HCT116 (cell line): ENCODE results near the gene FBN3. TPM values are rescaled to one million over a fixed set of nuclear protein-coding genes. Genes with fewer than 3 reads are reported as not detected.

Source experiments
- ATAC-seq: fragments of 200-7000 bp; cut with Tn5 transposase; 2 replicates; pipeline ENCODE4 v1.9.1; 2020; ENCODE audit warnings: mild to moderate bottlenecking, moderate library complexity
- BruUV-seq: library from RNA; stranded (reverse); fragments of 400-500 nt; replicated peaks from 2 replicates; lab custom pipeline; 2021; lab: Mats Ljungman, UMichigan
- CTCF ChIA-PET: fragments of 300-600 bp; sonication (Branson Sonifier 250); formaldehyde crosslinking; loops from one replicate; lab custom pipeline; 2021; ENCODE audit warnings: antibody characterized with exemption; lab: Charles Lee
- POLR2A ChIA-PET: fragments of 300-600, 350-600 bp; sonication (Branson Sonifier 250); formaldehyde crosslinking; loops from one replicate; lab custom pipeline; 2021; ENCODE audit warnings: antibody characterized with exemption; lab: Charles Lee
- RAD21 ChIA-PET, 2 experiments: fragments of 300-600 bp; sonication (Branson Sonifier 250); formaldehyde crosslinking; loops; one replicate each; lab custom pipeline; 2023; ENCODE audit warnings: low total read pairs in 2 of 2; ENCODE audit not compliant: uncharacterized antibody in 2 of 2, unreplicated experiment in 2 of 2, low non-redundant PET in 1 of 2; lab: Charles Lee
- DNase-seq: peaks from one replicate; pipeline ENCODE4 v3.0.0-alpha.2; 2010; ENCODE audit warnings: low read depth, low spot score
- H2AFZ ChIP-seq: fragments of 200-600 bp; shearing (Covaris generic), sonication (generic); 2 replicates; pipeline ENCODE4 v1.6.1; 2017; ENCODE audit warnings: low read depth, mixed run types, mixed read lengths, antibody characterized with exemption, low read length; ENCODE audit not compliant: poor library complexity, severe bottlenecking
- H3K27ac ChIP-seq: 2 replicates; pipeline ENCODE4 v1.5.1; 2012; ENCODE audit warnings: low read depth, low read length
- H3K27me3 ChIP-seq: fragments of 200-600 bp; sonication (generic); 2 replicates; pipeline ENCODE4 v1.6.1; 2016; ENCODE audit warnings: mixed run types, low read length, mixed read lengths; ENCODE audit not compliant: insufficient read depth
- H3K36me3 ChIP-seq, 2 experiments: fragments of 200-500 bp in 1 of 2; fragments of 200-600 bp in 1 of 2; sonication (Bioruptor generic) in 1 of 2; sonication (generic) in 1 of 2; 2 replicates each; pipeline versions ENCODE4 v1.5.1 to v1.6.1; 2014 to 2016; ENCODE audit warnings: low read length in 2 of 2, inconsistent platforms in 1 of 2, mixed read lengths in 1 of 2, mixed run types in 1 of 2; ENCODE audit not compliant: insufficient read depth in 2 of 2, control insufficient read depth in 1 of 2
- H3K4me1 ChIP-seq, 2 experiments: fragments of 200-600 bp in 1 of 2; sonication (generic) in 1 of 2; 2 replicates each; pipeline versions ENCODE4 v1.5.1 to v1.6.1; 2012 to 2017; ENCODE audit warnings: low read length in 2 of 2, inconsistent platforms in 1 of 2, mild to moderate bottlenecking in 1 of 2, mixed read lengths in 1 of 2, mixed run types in 1 of 2, moderate library complexity in 1 of 2; ENCODE audit not compliant: insufficient read depth in 2 of 2, control insufficient read depth in 1 of 2
- H3K4me2 ChIP-seq: fragments of 200-600 bp; sonication (generic); 2 replicates; pipeline ENCODE4 v1.6.1; 2017; ENCODE audit warnings: mixed run types, low read length, mixed read lengths
- H3K4me3 ChIP-seq, 2 experiments: fragments of 200-600 bp in 1 of 2; sonication (generic) in 1 of 2; replicated peaks in 1 of 2; 2 replicates each; pipeline ENCODE4 v1.5.1; 2011 to 2016; ENCODE audit warnings: low read length in 2 of 2, control low read depth in 1 of 2, low read depth in 1 of 2, mild to moderate bottlenecking in 1 of 2, mixed read lengths in 1 of 2, mixed run types in 1 of 2
- H3K79me2 ChIP-seq: fragments of 200-600 bp; sonication (generic); 2 replicates; pipeline ENCODE4 v1.6.1; 2017; ENCODE audit warnings: mild to moderate bottlenecking, mixed run types, low read length, moderate library complexity, mixed read lengths; ENCODE audit not compliant: insufficient read depth
- H3K9ac ChIP-seq: fragments of 200-600 bp; sonication (generic); 2 replicates; pipeline ENCODE4 v1.6.1; 2016; ENCODE audit warnings: low read length, mixed read lengths
- H3K9me2 ChIP-seq: fragments of 200-600 bp; sonication (generic), shearing (Covaris generic); 2 replicates; pipeline ENCODE4 v1.6.1; 2017; ENCODE audit warnings: mixed run types, mild to moderate bottlenecking, moderate library complexity; ENCODE audit not compliant: insufficient read depth
- H3K9me3 ChIP-seq, 2 experiments: fragments of 200-500 bp in 1 of 2; fragments of 200-600 bp in 1 of 2; sonication (Bioruptor generic) in 1 of 2; sonication (generic) in 1 of 2; 2 replicates each; pipeline ENCODE4 v1.6.1; 2014 to 2017; ENCODE audit warnings: low read length in 2 of 2, mixed read lengths in 2 of 2, inconsistent platforms in 1 of 2, low read depth in 1 of 2, mild to moderate bottlenecking in 1 of 2, mixed run types in 1 of 2, moderate library complexity in 1 of 2; ENCODE audit not compliant: control insufficient read depth in 1 of 2, insufficient read depth in 1 of 2
- H4K20me1 ChIP-seq: fragments of 200-600 bp; sonication (generic), shearing (Covaris generic); 2 replicates; pipeline ENCODE4 v1.6.1; 2017; ENCODE audit warnings: mixed run types, mild to moderate bottlenecking, moderate library complexity; ENCODE audit not compliant: insufficient read depth
- CBX3 ChIP-seq: IDR thresholded peaks from 2 replicates; pipeline ENCODE4 v1.6.1; 2012; ENCODE audit warnings: low read depth
- CEBPB ChIP-seq: IDR thresholded peaks from 2 replicates; pipeline ENCODE4 v1.6.1; 2012; ENCODE audit warnings: low read depth
- EGR1 ChIP-seq: IDR thresholded peaks from 2 replicates; pipeline ENCODE4 v1.6.1; 2012; ENCODE audit warnings: low read depth
- EZH2 ChIP-seq: fragments of 200-600 bp; sonication (generic); IDR thresholded peaks from 2 replicates; pipeline ENCODE4 v1.6.1; 2017; ENCODE audit warnings: antibody characterized with exemption, mixed run types
- FOSL1 ChIP-seq: IDR thresholded peaks from 2 replicates; pipeline ENCODE4 v1.6.1; 2012; ENCODE audit warnings: low read depth
- JUND ChIP-seq: IDR thresholded peaks from 2 replicates; pipeline ENCODE4 v1.6.1; 2012
- RAD21 ChIP-seq: IDR thresholded peaks from 2 replicates; pipeline ENCODE4 v1.6.1; 2012; ENCODE audit warnings: low read depth, mild to moderate bottlenecking
- SIN3A ChIP-seq: IDR thresholded peaks from 2 replicates; pipeline ENCODE4 v1.6.1; 2012; ENCODE audit warnings: low read depth
- ZFX ChIP-seq: fragments of 450-650 bp; IDR thresholded peaks from 2 replicates; pipeline ENCODE4 v1.6.1; 2017
- ZNF274 ChIP-seq: fragments of 200-500 bp; sonication (Bioruptor generic); IDR thresholded peaks from 2 replicates; pipeline ENCODE4 v1.6.1; 2014; ENCODE audit warnings: mild to moderate bottlenecking, low read depth, low read length, inconsistent platforms
- intact Hi-C: fragments of 100-400 bp; cut with micrococcal nuclease; formaldehyde crosslinking; loops from 2 replicates; pipeline ENCODE4 v1.10.0; 2022
- total RNA-seq: library from RNA; stranded (reverse); gene quantifications from one replicate; pipeline ENCODE4 v1.2.1, GENCODE V29; 2021; ENCODE audit not compliant: unreplicated experiment
- TF ChIP-seq, protein P1 (sequence below): IDR thresholded peaks from 2 replicates; pipeline ENCODE4 v1.6.1; 2011; ENCODE audit warnings: mild to moderate bottlenecking, low read length, moderate library complexity; ENCODE audit not compliant: insufficient replicate concordance; ENCODE audit errors: extremely low read depth
- TF ChIP-seq, protein P2 (sequence below): IDR thresholded peaks from 2 replicates; pipeline ENCODE4 v1.6.1; 2012
- TF ChIP-seq, protein P3 (sequence below): IDR thresholded peaks from 2 replicates; pipeline ENCODE4 v1.6.1; 2012

FBN3 gene
- total RNA-seq, 1 experiment from 2014 or later, result 6.6 TPM

- Histone ChIP-seq H3K9ac (no peak overlapping the region), H2AFZ (no peak overlapping the region), H3K36me3 (no peaks in the 10 kb centered on the region), H3K4me1 (no peaks in the 10 kb centered on the region), H3K27ac (no peak overlapping the region), H3K9me3 (no peaks in the 10 kb centered on the region), H4K20me1 (no peaks in the 10 kb centered on the region), H3K4me2 (no peak overlapping the region), H3K9me2 (no peaks in the 10 kb centered on the region), H3K27me3 (no peaks in the 10 kb centered on the region), H3K4me3 (no peak overlapping the region), H3K79me2 (no peaks in the 10 kb centered on the region)
- ChIA-PET POLR2A (no interaction called here), RAD21 (no interaction called here), CTCF (no interaction called here)
- DNase-seq, result no peak
- intact Hi-C loops, result no loop called here
- no TSS peak for BruUV-seq
- no peak for ATAC-seq
- no peak for TF ChIP-seq SIN3A
- TF ChIP-seq EZH2, result no peak
- no peak for TF ChIP-seq CEBPB
- no peak for TF ChIP-seq ZFX
- no peak for TF ChIP-seq FOSL1
- TF ChIP-seq EGR1, result no peak
- TF ChIP-seq RAD21, result no peak
- no peak for TF ChIP-seq ZNF274
- TF ChIP-seq, protein P1, sequence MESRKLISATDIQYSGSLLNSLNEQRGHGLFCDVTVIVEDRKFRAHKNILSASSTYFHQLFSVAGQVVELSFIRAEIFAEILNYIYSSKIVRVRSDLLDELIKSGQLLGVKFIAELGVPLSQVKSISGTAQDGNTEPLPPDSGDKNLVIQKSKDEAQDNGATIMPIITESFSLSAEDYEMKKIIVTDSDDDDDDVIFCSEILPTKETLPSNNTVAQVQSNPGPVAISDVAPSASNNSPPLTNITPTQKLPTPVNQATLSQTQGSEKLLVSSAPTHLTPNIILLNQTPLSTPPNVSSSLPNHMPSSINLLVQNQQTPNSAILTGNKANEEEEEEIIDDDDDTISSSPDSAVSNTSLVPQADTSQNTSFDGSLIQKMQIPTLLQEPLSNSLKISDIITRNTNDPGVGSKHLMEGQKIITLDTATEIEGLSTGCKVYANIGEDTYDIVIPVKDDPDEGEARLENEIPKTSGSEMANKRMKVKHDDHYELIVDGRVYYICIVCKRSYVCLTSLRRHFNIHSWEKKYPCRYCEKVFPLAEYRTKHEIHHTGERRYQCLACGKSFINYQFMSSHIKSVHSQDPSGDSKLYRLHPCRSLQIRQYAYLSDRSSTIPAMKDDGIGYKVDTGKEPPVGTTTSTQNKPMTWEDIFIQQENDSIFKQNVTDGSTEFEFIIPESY, result no peak
Observed at GRCh38 chr19:8021374-8021773, 128.0 kb downstream of the FBN3 start.

DNA sequence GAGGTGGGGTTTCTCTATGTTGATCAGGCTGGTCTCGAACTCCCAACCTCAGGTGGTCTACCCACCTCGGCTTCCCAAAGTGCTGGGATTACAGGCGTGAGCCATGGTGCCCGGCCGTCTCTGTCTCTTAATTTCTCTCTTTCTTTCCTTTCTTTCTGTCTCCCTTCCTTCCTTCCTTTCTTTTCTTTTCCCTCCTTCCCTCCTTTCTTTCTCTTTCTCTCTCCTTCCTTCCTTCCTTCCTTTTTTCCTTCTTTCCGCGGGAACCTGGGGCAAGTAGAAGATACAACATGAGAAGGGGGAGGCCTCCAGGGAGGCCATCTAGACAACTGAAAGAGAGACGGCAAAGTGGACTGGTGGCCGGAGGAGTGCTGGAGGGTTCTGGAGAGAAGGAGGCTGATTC, 128.7 kb downstream of the FBN3 start:
- no peaks in the 10 kb centered on the region for H3K36me3 ChIP-seq
- no peaks in the 10 kb centered on the region for H3K9me3 ChIP-seq
- H3K9me2 ChIP-seq, result no peaks in the 10 kb centered on the region
- H2AFZ ChIP-seq, result no peak overlapping the region
- H3K9ac ChIP-seq, result no peak overlapping the region
- no peak overlapping the region for H3K4me2 ChIP-seq
- no peak overlapping the region for H3K27ac ChIP-seq
- no peaks in the 10 kb centered on the region for H3K79me2 ChIP-seq
- H3K4me3 ChIP-seq, result no peak overlapping the region
- no peaks in the 10 kb centered on the region for H4K20me1 ChIP-seq
- no peaks in the 10 kb centered on the region for H3K27me3 ChIP-seq
- TF ChIP-seq FOSL1, result no peak
- TF ChIP-seq JUND, result no peak
- TF ChIP-seq, protein P1, result no peak
- no peak for TF ChIP-seq EZH2
- TF ChIP-seq CBX3, result no peak
- TF ChIP-seq, protein P2, sequence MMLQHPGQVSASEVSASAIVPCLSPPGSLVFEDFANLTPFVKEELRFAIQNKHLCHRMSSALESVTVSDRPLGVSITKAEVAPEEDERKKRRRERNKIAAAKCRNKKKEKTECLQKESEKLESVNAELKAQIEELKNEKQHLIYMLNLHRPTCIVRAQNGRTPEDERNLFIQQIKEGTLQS, result no peak
- no peak for TF ChIP-seq ZNF274
- TF ChIP-seq, protein P3, sequence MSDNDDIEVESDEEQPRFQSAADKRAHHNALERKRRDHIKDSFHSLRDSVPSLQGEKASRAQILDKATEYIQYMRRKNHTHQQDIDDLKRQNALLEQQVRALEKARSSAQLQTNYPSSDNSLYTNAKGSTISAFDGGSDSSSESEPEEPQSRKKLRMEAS, result no peak
- no peaks in the 10 kb centered on the region for H3K4me1 ChIP-seq
- ATAC-seq, result no peak
- no TSS peak for BruUV-seq
- ChIA-PET POLR2A (no interaction called here), RAD21 (no interaction called here), CTCF (no interaction called here)
- DNase-seq, result no peak
- intact Hi-C loops, result no loop called here
